Left hindlimb (tissue), 1 donor: ENCODE results near the gene PIK3R1.

Experiments used
- DNase-seq: peaks from one replicate; pipeline ENCODE4 v3.0.0-alpha.2; 2018

Gene PIK3R1

DNA sequence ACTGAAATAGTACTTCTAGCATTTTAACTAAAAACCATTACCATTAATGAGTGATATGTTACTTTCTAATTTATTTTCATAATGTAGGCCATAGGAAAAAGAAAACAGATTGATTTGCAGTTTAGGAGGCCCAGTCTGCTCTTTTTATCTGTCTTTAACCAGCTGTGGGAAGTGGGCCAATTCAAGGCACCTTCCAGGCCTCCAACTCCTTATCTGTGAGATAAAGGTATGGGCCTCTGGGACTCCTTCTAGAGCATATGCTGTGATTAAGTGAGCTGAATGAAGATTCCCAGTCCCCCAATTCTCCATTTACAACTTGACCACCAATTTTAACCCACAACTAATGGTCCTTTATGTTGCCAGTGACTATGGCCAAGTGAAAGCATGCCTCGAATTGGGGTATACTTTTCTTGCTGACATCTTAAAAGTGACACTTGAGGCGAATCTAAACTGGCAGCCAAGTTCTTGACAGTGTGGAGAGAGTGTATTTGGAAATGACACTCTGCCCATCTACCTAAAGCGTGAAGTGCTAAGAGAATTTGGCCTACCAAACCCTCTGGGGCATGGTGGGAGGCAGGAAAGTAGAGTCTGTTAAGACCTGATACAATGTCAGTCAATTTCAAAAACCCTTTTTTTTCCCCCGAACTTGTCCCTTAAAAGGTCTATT is 88.3 kb downstream of the PIK3R1 start:
- no peak for DNase-seq

DNA sequence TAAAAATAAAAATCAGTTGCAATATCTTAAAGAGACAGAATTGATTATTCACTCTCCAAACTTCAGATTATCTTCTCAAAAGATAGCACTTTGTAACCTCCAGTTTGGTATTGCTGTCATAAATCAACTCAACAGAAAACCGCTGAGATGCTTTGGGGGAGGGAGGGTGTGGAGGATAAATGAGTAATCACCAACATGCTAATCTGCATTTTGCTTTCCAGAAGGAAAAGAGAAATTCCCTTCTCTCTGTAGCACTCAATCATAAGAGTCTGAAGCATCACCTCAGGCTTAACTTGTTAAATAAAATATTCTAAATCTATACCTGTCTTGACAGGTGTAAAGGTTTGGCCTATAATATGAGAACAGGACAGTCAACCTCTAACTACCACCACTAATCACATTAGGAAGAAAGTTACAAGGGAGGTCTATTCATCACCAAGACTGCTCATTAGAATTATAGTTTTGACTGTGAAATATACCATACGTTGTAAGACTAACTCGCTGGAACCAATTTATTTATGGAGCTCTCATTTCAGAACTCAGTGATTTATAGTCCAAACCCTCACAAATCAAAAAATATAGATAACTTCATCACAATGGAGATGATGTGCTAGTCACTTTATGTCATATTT is 89.0 kb downstream of the PIK3R1 start:
- no peak for DNase-seq

DNA sequence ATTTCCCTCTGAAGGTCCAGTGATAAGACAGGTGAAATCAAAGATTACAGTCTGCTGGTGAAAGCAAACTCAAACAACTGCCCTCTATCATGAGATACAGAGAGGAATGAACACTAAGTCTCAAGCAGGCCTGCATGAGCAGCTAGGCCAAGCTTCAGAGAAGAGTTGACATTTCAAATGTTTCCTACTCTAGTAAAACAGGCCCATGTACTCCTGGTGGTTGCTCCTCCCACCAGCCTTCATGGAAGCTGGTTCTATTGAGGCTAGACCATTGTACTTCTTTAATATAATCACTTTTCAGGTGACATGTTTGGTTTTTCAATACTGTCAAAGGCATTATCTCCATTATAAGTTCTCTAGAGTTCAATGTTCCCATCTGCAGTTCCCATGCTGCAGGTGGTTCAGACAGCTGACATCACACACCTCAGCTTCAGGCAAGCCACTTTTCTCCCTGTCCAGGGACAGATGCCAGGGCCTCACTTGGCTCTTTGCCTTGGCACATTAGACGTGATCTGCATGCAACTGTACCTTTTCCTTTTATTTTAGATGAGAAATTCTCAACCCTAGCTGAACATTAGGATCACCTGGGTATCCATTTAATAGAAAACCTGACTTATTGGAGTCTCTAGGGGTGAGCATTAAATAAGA is 89.8 kb downstream of the PIK3R1 start:
- DNase-seq: no peak

DNA sequence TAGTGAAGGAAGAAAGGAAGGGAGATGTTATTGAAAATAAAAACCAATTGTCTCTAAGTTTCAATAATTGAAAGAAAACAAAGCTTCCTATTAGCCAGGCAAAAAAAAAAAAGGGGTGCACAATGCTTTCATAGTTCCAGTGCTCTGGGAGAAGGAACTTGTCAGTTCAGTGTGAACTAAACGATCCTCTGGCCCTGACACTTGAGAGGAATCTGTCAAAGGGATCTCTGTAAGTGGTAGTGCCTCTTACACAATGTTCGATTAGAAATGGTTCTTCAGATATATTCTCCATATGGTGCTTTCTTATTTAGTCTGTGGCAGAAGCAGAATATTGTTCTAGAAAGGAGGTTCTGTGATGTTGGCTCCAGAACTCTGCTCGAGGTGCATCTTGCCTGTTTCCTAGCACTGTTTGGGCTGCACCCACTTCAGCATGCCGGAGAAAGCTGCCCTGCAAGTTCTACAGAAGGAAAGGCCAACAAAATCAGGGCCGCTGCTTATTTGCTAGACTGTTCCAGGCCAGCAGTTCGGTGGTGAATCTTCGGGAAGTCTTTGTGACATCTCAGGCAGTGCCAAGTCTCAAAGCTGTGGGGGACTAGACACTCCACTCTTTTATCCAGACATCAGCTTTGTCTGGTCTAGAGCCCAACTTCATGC is 90.9 kb downstream of the PIK3R1 start:
- DNase-seq: no peak

DNA sequence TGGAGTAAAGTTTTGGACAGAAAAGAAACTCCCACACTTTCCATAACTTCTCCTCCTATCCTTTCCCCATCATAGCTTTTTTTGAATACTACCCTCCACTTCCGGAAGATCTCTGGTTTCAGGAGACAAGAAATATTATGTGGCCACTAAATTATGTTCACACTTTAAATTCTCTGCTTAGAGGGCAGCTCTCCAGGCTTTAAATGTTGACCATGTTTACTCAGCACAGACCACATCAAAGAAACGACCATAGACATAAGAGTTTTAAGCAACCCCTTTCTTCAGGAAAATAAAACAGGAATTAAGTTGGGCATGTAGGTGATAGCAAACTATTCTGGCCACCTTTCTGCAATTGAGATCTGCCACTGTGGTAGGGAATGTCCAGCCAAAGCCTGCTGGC is 97.8 kb downstream of the PIK3R1 start:
- no peak for DNase-seq

DNA sequence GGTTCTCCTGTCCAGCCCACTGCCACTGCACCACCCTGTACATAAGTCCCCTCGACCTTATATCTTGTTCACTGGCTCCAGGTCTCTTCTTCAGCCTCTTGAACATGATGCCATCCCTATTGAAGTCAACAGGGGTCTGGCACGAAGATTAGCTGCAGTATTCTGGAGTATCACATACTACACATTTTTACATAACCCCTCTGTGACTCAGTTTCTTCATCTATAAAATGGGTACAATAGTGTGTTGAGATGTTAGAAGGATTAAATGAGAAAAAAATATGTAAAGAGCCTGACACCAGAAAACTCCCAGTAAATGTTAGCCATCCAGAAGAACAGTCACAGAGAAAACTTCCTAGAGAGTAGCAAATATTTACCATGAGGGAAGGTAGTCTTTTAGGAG is 98.9 kb downstream of the PIK3R1 start:
- no peak for DNase-seq

DNA sequence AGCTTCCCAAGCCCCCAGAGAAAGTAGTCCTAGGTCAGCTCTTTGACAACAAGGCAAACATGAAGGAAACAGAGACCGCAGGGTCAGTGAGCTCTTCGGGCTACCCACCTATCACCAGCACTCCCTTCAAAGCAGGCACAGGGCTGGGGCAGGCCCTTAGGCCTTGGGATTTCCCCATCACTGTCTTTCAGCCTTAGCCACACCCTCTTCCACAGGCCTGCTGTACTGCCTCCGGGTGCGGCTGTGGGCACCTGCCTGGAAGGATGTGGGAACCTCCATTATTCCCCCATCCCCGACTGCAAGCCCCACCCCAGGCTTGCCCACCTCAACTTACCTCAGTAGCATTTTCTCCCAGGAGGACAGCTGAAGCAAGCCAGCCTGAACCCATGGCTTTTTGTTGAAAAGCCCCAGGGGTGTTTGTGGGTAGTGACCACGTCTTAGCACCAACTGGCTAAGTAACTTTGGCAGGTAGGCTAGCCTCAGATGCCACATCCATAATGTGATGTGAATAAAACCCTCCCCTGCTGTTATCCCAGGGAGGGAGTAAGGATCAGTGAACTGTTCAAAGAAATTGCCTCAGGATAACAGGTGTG is 100.2 kb downstream of the PIK3R1 start:
- DNase-seq: no peak

DNA sequence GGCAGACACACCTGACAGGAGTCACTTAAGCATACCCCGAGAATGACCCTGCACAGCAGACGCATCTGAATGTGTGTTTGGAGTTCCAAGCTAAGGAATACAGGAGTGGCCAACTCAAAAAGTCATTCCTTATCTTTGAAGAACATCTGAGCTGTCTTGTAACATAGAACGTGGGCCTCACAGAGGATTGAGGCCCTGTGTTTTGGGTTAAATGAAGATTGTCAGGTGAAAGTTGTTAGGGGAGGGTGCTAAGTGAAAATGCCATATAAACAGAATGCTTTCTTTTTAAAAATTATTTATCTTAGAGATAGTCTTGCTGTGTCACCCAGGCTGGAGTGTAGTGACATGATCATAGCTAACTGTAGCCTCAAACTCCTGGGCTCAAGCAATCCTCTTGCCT is 100.9 kb downstream of the PIK3R1 start:
- DNase-seq: no peak

DNA sequence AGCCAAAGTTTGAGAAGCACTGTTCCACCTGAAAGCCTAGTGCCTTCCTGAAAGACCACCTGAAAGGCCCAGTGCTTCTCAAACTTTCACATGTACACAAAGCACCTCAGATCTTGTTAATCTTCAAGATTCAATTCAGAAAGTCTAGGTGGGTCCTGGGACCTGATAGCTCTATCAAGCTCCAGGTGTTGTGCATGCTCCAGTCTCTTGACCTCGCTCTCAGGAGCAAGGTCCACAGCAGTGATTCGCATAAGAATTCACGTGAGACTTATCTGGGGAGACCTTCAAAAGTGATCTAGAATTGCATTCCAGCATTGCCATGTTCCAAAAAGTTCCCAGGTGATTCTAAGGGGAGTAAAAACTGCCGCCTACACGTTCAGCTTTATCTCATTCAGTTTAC is 102.1 kb downstream of the PIK3R1 start:
- DNase-seq: no peak

DNA sequence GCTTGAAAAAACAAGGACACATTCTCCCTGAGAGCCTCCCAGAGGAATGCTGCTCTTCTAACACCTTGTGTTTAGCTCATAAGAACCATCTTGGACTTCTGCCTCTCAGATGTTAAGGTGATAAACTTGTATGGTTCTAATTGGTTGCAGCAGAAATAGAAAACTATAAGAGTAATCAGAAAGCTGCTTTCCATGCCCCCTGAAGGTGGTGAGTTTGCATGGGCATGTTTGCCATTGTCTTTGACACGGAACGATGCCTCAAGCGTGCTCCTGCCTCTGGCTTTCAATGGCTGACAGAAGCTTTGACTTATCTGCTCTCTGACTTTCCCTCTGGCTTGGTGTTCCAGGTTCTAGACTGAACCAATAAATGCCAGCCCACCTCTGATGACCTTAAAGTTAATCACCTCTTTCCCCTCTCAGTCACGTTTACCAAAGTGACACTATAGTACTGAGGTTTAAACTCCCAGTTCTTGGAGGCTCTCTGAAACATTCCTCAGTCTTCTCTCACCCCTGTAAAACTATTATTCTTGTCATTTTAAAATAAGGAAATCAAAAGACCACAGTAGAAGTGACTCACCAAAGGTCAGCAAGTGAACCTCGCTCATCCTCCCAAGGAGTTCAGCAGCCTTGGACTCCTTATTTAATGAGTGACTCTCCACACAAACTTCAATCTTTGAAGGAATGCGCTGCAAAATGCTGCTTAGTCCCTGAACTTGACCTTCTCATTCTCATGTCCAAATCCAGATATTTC is 103.6 kb downstream of the PIK3R1 start:
- no peak for DNase-seq

DNA sequence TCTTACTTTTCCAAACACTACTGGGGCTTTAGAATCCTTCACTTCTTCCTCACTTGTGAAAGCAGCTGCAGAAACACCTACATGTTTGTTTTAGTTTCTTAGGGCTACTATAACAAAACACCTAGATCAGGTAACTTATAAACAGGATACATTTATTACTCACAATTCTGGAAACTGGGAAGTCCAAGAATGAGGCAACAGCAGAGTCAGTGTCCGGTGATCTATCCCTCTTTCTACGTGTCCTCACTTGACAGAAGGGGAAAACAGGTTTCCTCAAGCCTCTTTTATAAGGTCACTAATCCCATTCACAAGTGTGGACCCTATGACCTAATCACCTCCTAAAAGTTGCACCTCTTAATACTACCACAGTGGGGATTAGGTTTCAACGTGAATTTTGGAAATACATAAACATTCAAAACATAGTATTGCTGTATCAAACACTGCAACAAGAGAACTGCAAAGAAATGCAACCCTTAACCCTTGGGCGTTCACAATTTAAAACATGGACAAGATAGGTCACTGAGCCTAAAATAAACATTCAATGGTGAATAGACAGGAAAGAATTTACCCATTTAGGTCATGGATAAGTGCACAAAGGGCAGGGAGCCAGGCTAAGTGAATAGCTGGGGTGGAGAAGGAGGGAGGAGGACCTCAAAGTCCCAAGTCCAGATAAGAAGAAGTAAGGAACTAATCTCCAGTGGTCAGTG is 104.3 kb downstream of the PIK3R1 start:
- DNase-seq: no peak

DNA sequence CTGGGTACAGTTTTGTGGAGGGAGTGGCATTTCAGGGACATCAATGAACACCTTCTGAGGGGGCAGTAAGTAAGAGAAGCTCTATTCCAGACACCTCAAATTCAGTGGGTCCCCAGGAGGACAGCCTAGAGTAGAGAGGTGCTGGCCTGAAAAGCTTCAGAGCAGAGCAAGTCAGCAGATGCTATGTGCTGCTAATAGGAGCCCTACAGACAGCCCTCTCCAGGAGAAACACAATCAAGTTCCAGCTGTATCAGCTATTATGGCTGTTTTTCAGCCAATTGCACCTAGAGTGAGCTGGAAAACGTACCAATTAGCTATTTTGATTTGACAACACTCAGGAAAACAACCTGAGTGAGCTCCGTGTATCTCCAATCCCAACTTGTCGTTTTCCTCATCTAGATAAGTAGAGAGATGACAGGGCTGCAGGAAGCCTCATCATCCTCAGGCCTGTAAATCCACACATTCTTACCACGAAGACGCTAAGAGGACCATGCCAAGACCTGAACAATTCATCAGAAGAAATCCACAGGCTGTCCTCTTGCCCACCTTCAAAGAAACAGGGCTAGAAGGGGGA is 104.9 kb downstream of the PIK3R1 start:
- no peak for DNase-seq

DNA sequence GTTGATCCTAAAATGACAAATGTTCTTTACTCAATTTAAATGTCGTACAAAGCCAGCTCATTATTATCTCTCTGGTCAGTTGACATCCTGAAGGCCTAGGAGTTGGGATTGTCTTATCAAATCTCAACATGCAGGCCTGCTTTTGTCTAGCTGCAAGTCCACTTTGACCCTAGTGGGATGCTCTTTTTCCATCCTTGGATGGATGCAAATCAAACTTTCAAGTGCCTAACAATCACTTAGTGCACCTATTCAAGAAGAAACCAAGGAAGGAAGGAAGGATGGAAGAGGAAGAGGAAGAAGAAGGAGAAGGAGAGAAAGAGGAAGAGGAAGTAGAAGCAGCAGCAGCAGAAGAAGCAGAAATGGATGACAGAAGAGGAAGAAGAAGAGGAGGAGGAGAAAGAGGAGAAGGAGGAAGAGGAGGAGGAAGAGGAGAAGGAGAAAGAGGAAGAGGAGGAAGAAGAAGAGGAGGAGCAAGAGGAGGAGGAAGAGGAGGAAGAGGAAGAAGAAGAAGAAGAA is 109.6 kb downstream of the PIK3R1 start:
- DNase-seq: no peak

DNA sequence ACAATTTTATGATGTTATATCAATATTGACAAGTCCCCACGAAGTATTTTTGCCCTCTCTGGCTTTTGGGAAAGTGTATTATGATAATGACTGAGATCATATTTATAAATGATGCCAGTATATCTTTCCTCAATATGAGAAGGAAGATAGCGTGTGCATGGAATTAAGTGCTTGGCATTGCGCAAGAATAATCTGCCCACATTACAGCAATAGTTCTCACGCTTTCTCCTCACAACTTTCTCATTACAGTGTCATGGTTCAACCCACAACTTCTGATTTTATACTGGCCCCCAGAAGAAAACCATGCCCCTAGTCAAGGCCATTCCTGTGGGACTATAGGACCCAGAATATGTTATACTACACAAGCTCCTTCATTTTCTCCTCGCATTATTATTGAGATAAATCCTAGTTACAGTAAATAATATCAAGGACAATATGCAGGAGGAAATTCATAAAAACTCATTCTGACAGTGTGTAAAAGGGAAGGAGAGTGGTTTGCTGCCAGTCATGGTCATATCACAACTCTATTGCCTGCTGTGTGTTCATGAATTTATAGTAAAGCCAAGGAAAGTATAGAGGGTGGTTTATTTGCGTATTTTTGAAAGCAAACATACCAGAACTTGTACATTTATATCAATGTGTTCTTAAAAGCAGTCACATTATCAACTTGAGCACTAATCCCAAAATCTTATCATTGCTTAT is 114.1 kb downstream of the PIK3R1 start:
- DNase-seq: no peak

DNA sequence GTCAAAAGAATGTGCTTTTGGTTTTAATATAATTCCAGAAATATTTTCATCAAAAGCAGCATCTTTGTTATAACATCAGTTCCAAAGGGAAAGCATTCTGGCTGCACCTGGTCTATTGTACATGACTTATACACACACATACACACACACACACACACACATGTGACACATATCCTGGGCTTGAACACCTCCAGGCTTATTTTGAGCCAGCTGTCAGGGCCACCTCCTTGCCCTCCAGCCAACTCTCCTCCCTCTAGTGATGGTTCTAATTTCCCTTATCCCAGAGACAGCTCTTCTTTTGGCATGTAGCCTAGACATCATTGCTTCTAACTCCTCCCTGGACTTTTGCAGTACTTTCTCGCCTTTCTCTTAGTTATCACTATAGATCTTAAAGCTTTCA is 115.0 kb downstream of the PIK3R1 start:
- no peak for DNase-seq

DNA sequence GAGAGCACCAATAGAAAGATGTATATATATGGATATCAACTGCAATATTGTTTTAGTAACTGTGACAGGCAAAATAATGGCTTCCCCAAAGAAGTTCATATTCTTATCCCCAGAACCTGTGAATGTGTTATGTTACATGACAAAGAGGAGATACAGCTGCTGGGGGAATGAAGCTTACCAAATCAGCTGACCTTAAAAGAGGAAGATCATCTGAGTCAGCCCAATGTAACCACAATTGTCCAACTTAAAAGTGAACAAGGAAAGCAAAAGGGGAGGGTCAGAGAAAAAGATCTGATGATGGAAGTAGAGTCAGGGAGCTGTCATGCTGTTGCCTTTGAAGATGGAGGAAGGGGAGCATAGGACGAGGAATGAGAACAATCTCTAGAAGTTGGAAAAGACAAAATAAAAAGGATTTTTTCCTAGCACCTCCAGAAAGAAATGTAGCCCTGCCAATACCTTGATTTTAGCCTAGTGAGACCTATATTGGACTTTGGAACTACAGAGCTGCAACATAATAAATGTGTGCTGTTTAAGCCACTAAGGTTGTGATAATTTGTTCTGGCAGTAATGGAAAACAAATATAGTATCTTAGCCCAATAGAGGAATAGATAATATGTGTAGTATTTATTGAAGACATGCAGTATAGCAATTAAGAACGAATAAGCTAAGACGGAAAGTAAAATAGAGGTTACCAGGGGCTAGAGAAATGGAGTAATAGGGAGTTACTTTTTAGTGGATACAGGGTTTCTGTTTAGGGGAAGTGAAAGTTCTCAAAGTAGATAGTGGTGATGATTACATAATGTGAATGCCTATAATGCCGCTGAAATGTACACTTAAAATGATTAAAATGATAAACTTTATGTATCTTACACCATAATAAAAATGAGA is 115.9 kb downstream of the PIK3R1 start:
- no peak for DNase-seq

DNA sequence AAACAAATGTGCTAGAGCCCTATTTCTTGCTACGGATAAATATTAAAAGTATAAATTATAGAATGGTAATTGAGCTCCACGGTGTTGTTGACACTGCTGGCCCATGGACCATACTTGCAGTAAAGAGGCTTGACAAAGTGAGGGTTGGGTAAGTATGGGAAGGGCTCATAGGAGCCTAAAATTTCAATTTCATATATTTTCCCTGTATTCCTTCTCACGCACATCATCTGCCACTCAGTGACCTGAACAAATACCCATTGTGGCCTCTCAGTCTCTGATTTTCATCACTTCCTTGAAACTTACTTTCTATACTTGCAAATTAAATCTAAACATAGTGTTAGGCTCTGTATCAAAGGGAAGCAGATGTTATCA is 116.5 kb downstream of the PIK3R1 start:
- no peak for DNase-seq

DNA sequence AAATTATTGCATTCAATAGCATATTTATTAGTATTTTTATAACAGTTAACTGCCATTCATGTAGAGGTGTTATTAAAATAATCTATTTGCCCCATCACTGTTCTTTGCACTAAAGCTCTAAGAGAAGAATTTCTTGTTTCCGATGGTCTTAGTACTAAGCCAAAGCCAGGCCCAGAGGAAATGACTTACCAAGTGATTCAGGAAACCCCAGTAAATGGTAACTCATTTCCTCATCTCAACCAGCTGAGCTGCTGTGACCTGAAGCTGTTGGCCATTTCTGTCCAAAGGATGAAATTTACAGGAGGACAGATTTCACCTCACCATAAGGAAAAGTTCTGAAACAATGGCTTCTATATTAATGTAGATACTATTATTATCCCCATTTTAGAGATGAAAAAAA is 117.0 kb downstream of the PIK3R1 start:
- no peak for DNase-seq

DNA sequence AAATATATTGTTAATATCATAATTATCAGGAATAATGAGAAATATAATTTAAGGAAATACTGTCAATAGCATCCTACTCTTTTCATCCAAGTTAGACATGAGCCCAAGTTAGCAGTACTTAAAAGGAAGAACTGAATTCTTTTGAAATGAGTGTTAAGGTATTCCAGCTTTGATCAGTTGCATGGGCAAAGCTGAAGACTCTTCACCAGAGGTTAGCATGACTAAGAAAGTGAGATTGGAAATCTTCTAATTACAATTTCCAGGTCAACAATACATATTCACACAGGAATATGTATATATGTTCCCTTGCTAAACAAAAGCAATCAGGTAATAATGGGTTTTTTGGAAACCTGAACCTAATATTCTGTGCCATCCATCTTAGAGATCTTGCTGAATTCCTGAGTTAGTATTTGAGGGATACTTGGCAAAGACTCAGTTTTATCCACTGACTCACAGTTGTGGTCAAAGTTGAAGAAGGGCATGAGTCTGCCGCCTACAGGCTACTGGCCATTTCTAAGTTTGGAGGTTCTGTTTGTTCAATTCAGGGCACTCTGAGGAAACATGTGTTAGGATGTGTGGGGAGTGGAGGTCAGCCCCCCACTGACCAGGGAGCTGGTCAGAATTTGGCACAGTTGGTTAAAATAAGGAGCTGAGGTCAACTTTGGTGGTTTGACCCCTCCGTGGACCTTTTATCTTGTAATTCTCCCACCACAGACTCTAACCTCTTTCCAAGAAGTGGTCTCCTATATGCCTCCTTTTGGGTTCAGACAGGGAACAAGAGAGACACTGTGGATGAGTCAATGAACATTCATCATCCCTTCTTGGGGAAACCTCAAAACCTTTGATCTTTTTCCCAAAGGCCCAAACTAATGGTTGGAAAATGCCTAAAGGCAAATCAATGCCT is 118.3 kb downstream of the PIK3R1 start:
- peak; percentile 48 for DNase-seq
